ENCODE data around the gene DEPDC4. TPM values are rescaled to one million over a fixed set of nuclear protein-coding genes. Genes with fewer than 3 reads are reported as not detected.
"Not testable (repeated sequence)": the region's sequence is repeated elsewhere in the genome, so short reads cannot be mapped to it uniquely, and the experiment has no call there.

The DEPDC4 gene
- total RNA-seq, 1 experiment from 2014 or later = 1.9 TPM

- Mint-ChIP-seq H3K9me3 (ENCODE audit: low read depth, unreplicated experiment) (no peaks in the 10 kb centered on the region), H3K36me3 (ENCODE audit: insufficient read depth, unreplicated experiment) (no peaks in the 10 kb centered on the region), H3K4me3 (ENCODE audit: low read depth, unreplicated experiment) (no peak overlapping the region), H3K27me3 (ENCODE audit: unreplicated experiment) (no peaks in the 10 kb centered on the region), H3K4me1 (ENCODE audit: low read depth, unreplicated experiment) (no peaks in the 10 kb centered on the region), H3K27ac (ENCODE audit: unreplicated experiment) (no peak overlapping the region)
- intact Hi-C loops (cut with micrococcal nuclease; ENCODE audit: unreplicated experiment) = no loop called here
- TF ChIP-seq CTCF (IDR thresholded peaks at IDR 0.05; ENCODE audit: unreplicated experiment) = no peak
- CTCF ChIA-PET = no interaction called here
- no TSS peak for BruUV-seq (replicated peaks)
- DNase-seq = no peak
Measured at GRCh38 chr12:100289038-100289437, 22.2 kb upstream of the DEPDC4 start.

- H3K36me3 Mint-ChIP-seq (ENCODE audit: insufficient read depth, unreplicated experiment); intact Hi-C loops (cut with micrococcal nuclease; ENCODE audit: unreplicated experiment); H3K4me3 Mint-ChIP-seq (ENCODE audit: low read depth, unreplicated experiment); BruUV-seq (replicated peaks); H3K4me1 Mint-ChIP-seq (ENCODE audit: low read depth, unreplicated experiment); CTCF ChIA-PET; DNase-seq; H3K27ac Mint-ChIP-seq (ENCODE audit: unreplicated experiment); H3K27me3 Mint-ChIP-seq (ENCODE audit: unreplicated experiment); H3K9me3 Mint-ChIP-seq (ENCODE audit: low read depth, unreplicated experiment): not testable (repeated sequence)
Measured at GRCh38 chr12:100284556-100284955, 17.7 kb upstream of the DEPDC4 start.

GRCh38 chr12:100279607-100280244, 12.8 kb upstream of the DEPDC4 start:
- TF ChIP-seq CTCF (IDR thresholded peaks at IDR 0.05; ENCODE audit: unreplicated experiment) = no peak
- Mint-ChIP-seq H3K9me3 (ENCODE audit: low read depth, unreplicated experiment) (no peaks in the 10 kb centered on the region), H3K27ac (ENCODE audit: unreplicated experiment) (no peak overlapping the region), H3K4me3 (ENCODE audit: low read depth, unreplicated experiment) (no peak overlapping the region), H3K36me3 (ENCODE audit: insufficient read depth, unreplicated experiment) (no peaks in the 10 kb centered on the region), H3K4me1 (ENCODE audit: low read depth, unreplicated experiment) (peaks cover 10% of the 10 kb centered on the region), H3K27me3 (ENCODE audit: unreplicated experiment) (no peaks in the 10 kb centered on the region)
- intact Hi-C loops (cut with micrococcal nuclease; ENCODE audit: unreplicated experiment) = no loop called here
- no TSS peak for BruUV-seq (replicated peaks)
- CTCF ChIA-PET = no interaction called here
- DNase-seq = no peak

- no peak overlapping the region for H3K27ac Mint-ChIP-seq (ENCODE audit: unreplicated experiment)
- DNase-seq = no peak
- intact Hi-C loops (cut with micrococcal nuclease; ENCODE audit: unreplicated experiment) = no loop called here
- H3K9me3 Mint-ChIP-seq (ENCODE audit: low read depth, unreplicated experiment) = no peaks in the 10 kb centered on the region
- CTCF ChIA-PET = no interaction called here
- BruUV-seq (replicated peaks) = no TSS peak
- no peak overlapping the region for H3K4me3 Mint-ChIP-seq (ENCODE audit: low read depth, unreplicated experiment)
- TF ChIP-seq CTCF (IDR thresholded peaks at IDR 0.05; ENCODE audit: unreplicated experiment) = no peak
- no peaks in the 10 kb centered on the region for H3K27me3 Mint-ChIP-seq (ENCODE audit: unreplicated experiment)
- peaks cover 10% of the 10 kb centered on the region for H3K4me1 Mint-ChIP-seq (ENCODE audit: low read depth, unreplicated experiment)
- no peaks in the 10 kb centered on the region for H3K36me3 Mint-ChIP-seq (ENCODE audit: insufficient read depth, unreplicated experiment)
Measured at GRCh38 chr12:100279159-100279558, 12.3 kb upstream of the DEPDC4 start.

GRCh38 chr12:100274291-100274690, 7.4 kb upstream of the DEPDC4 start:
- Mint-ChIP-seq H3K27me3 (ENCODE audit: unreplicated experiment) (no peaks in the 10 kb centered on the region), H3K4me1 (ENCODE audit: low read depth, unreplicated experiment) (peaks cover 16% of the 10 kb centered on the region), H3K27ac (ENCODE audit: unreplicated experiment) (no peak overlapping the region), H3K36me3 (ENCODE audit: insufficient read depth, unreplicated experiment) (no peaks in the 10 kb centered on the region), H3K9me3 (ENCODE audit: low read depth, unreplicated experiment) (no peaks in the 10 kb centered on the region), H3K4me3 (ENCODE audit: low read depth, unreplicated experiment) (no peak overlapping the region)
- no peak for DNase-seq
- intact Hi-C loops (cut with micrococcal nuclease; ENCODE audit: unreplicated experiment) = no loop called here
- TF ChIP-seq CTCF (IDR thresholded peaks at IDR 0.05; ENCODE audit: unreplicated experiment) = no peak
- BruUV-seq (replicated peaks) = no TSS peak
- CTCF ChIA-PET = no interaction called here
